Measurements from ENCODE around the gene AKAIN1.

The AKAIN1 gene

DNA sequence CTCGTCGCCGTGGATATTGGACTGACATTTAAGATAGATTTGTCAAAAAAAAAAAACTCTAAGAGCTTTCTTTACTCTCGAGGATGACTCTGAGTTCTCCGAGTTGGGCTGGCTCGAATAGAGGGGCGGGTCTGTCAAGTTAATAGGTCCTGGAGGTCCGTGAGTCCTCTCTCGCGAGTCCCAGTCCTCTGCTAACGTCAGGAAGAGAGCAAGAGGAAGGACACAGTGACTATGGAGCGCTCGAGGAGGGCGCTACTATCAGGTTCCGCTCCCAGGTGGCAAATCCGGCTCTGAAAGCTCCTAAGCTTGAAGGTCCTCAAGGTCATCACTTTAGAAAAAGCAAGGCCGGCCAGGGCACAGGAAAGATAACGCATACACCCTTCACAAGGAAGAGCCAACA, 404 bp upstream of the AKAIN1 start:
- no peaks in the 10 kb centered on the region for H3K27me3 ChIP-seq
- no peak for TF ChIP-seq Cebpa-rat (IDR thresholded peaks at IDR 0.05)
- no peaks in the 10 kb centered on the region for H3K4me1 ChIP-seq
- H3K27ac ChIP-seq = no peak overlapping the region
- no peak overlapping the region for H3K4me3 ChIP-seq
- no peaks in the 10 kb centered on the region for H4K20me1 ChIP-seq
- no peak overlapping the region for H3K4me2 ChIP-seq
- H3K9me3 ChIP-seq = peaks cover 17% of the 10 kb centered on the region
- no peak overlapping the region for H3K9ac ChIP-seq
- H3K36me3 ChIP-seq = no peaks in the 10 kb centered on the region

DNA sequence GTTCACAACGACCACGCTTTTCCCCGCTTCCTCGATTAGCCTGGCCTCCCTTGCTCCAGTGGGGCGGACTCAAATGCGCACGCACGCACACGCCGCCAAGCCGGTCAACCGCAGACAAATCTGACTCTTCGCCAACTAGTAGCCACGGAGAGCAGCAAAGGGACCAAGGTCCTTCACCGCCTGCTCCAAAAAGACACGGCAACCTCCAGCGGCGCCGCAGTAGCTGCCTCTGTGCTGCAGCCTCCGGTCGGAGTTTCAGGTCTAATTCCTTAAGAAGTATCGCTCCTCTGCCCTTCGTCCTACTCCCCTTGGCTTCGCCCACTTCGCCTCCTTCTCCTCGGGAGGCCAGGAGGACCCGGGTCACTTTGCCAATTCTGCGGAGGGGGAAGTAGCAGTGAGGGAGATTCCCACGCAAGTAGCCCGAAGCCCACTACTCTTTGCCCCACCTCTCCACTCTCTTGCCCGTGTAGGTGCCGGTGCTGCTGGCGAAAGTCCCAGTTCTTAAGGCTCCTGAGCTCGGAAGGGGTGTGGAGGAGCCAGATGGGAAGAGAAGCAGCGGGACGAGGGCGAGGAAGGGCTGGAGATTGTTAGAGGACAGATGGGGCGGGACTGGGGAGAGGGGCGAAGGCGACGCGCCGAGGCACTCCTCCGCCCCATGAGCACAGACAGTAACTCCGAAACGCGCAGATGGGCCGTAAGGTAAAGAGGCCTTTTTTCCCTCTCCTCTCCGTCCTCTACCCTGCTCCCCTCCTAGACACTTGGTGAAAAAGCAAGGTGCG, 615 bp downstream of the AKAIN1 start:
- no peak overlapping the region for H3K27ac ChIP-seq
- H3K36me3 ChIP-seq = no peaks in the 10 kb centered on the region
- H3K27me3 ChIP-seq = no peaks in the 10 kb centered on the region
- no peak overlapping the region for H3K9ac ChIP-seq
- no peak for TF ChIP-seq Cebpa-rat (IDR thresholded peaks at IDR 0.05)
- no peaks in the 10 kb centered on the region for H3K4me1 ChIP-seq
- no peak overlapping the region for H3K4me3 ChIP-seq
- peaks cover 17% of the 10 kb centered on the region for H3K9me3 ChIP-seq
- H4K20me1 ChIP-seq = no peaks in the 10 kb centered on the region
- no peak overlapping the region for H3K4me2 ChIP-seq

DNA sequence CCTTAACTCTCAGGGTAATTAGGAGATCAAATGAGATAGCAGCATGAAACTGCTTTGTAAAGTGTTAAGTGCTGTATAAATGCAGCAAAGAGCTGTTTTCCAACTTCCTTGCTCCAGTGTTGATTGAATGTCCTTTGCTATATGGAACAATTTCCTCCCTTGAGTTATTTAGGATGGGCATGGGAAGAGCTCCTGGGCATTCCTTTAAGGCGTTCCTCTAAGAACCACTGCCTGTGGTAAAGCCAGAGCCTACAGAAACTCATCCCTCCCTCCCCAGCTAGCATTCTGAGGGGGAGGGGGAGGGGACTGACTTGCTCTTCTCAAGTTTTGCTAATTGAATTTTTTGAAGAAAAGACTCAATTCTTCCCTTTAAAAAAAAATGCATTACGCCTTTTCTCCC, 1.4 kb downstream of the AKAIN1 start:
- H3K4me3 ChIP-seq = no peak overlapping the region

DNA sequence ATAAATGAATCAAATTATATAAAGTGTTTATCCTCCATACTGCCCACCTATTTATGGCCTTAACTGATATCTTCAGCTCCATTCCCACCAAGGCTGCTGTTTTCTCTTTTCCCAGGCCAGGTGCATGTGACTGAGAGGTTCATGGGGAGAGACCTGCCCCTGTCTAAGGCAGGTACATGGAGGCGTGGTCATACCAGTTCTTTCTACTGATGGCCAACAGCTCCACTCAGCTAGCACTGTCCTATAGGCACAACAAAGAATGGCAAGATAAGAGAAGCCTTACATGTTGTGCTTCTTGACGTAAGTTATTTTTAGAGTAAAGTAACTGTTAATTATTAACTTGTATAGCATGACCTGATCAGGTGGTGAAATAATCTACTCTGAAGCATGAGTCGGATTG, 16.8 kb downstream of the AKAIN1 start:
- Histone ChIP-seq H3K9ac (no peak overlapping the region), H3K27me3 (no peaks in the 10 kb centered on the region), H4K20me1 (no peaks in the 10 kb centered on the region), H3K36me3 (no peaks in the 10 kb centered on the region), H3K4me3 (no peak overlapping the region), H3K27ac (no peak overlapping the region), H3K4me1 (peaks cover 7% of the 10 kb centered on the region; the same call in 1 of the 2 replicates), H3K9me3 (no peaks in the 10 kb centered on the region), H3K4me2 (no peak overlapping the region)
- TF ChIP-seq Cebpa-rat (IDR thresholded peaks at IDR 0.05) = no peak

More for the DNA sequence above, 1.4 kb downstream of the AKAIN1 start:
- Histone ChIP-seq H3K27ac (no peak overlapping the region), H3K9me3 (peaks cover 17% of the 10 kb centered on the region), H3K27me3 (no peaks in the 10 kb centered on the region), H3K9ac (no peak overlapping the region), H3K4me2 (no peak overlapping the region), H4K20me1 (no peaks in the 10 kb centered on the region), H3K36me3 (no peaks in the 10 kb centered on the region), H3K4me1 (no peaks in the 10 kb centered on the region)
- no peak for TF ChIP-seq Cebpa-rat (IDR thresholded peaks at IDR 0.05)

DNA sequence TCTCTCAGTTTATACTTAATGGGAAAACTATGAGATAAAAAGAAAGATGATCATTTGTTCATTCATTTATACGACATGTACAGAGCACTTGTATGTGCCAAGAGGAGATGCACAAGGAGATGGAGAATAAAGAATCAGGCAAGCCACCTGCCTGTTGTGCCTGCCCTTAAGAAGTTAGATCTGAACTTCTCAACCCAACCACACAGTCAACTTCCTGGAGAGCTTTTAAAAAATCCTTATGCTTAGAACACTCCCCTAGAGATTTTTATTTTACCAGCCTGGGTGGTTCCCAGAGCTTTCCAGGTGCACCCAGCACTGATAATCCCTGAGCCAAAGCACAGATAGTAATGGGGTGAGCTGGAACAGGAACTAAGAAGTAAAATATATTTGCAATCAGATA, 18.5 kb downstream of the AKAIN1 start:
- Histone ChIP-seq H3K36me3 (no peaks in the 10 kb centered on the region), H3K27me3 (no peaks in the 10 kb centered on the region), H3K9ac (no peak overlapping the region), H3K9me3 (no peaks in the 10 kb centered on the region), H4K20me1 (no peaks in the 10 kb centered on the region), H3K27ac (no peak overlapping the region), H3K4me2 (no peak overlapping the region), H3K4me1 (peaks cover 12% of the 10 kb centered on the region; the same call in 1 of the 2 replicates), H3K4me3 (no peak overlapping the region)
- TF ChIP-seq Cebpa-rat (IDR thresholded peaks at IDR 0.05) = no peak

DNA sequence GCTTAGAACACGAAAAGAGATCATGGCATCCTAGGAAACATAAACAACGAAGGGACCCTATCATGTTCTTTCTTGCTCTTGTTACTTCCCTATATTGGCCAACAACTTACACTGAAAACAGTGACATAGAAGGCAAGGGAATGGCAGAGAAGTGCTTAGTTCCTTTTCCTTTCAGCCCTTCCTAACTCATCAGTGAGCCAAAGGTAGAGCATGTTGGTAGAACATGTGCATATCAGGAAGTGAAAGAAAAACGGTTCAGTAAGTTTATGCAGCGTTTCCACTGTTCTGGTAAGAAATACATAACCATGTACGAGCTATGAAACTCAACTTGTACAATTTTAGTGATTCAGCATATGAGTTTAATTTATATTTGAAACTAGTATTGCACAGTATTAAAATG, 21.7 kb downstream of the AKAIN1 start:
- Histone ChIP-seq H3K9ac (no peak overlapping the region), H3K4me1 (peaks cover 12% of the 10 kb centered on the region; the same call in 1 of the 2 replicates), H3K9me3 (0 out of 2 replicates have a peak, but pooled peaks cover 4% of the 10 kb centered on the region), H3K4me3 (no peak overlapping the region), H3K4me2 (no peak overlapping the region), H4K20me1 (no peaks in the 10 kb centered on the region), H3K27ac (no peak overlapping the region), H3K27me3 (no peaks in the 10 kb centered on the region), H3K36me3 (no peaks in the 10 kb centered on the region)
- TF ChIP-seq Cebpa-rat (IDR thresholded peaks at IDR 0.05) = no peak

DNA sequence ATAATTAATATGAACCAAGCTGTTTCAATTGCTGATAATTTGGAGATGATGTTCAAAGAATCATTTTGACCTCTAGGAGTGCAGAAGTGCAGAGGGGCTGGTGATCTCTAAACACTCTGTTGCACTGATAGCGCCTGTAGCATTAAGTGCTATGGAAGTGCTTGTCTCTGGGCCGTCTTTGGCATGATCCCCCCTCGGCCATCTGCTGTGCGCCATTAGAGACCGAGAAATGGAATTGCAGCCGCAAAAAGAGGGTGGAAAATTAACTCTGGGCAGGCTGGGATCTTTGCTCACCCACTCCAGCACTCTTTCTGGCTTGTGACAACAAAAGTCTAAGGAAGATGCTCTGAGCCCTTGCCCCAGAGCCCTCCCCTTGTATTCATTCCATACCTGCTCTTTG, 23.4 kb downstream of the AKAIN1 start:
- Histone ChIP-seq H3K27me3 (no peaks in the 10 kb centered on the region), H3K9me3 (0 out of 2 replicates have a peak, but pooled peaks cover 4% of the 10 kb centered on the region), H4K20me1 (no peaks in the 10 kb centered on the region), H3K4me1 (peaks cover 16% of the 10 kb centered on the region), H3K4me3 (no peak overlapping the region), H3K36me3 (no peaks in the 10 kb centered on the region), H3K27ac (no peak overlapping the region), H3K4me2 (no peak overlapping the region), H3K9ac (no peak overlapping the region)
- no peak for TF ChIP-seq Cebpa-rat (IDR thresholded peaks at IDR 0.05)

DNA sequence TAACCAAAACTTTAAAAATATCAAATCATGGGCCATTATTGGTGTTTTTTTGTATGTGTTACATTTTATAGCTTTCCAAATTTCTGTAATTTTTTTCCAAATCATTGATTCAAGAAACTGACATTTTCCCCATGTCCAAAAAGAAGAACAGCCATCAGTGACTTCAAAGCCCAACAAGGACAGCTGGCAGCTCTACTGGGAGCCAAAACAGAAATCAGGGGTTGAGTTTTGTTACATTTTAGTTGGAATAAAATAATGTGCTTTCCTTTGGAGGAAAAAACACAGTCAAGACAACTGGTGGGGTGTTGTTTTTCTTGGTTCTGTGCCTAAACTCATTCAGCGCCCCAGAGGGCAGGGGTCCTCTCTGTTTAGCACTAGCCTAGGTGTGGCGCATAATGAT, 23.8 kb downstream of the AKAIN1 start:
- H3K4me1 ChIP-seq = peaks cover 20% of the 10 kb centered on the region
- H3K9ac ChIP-seq = no peak overlapping the region
- H4K20me1 ChIP-seq = no peaks in the 10 kb centered on the region
- H3K27ac ChIP-seq = no peak overlapping the region
- no peaks in the 10 kb centered on the region for H3K36me3 ChIP-seq
- no peaks in the 10 kb centered on the region for H3K27me3 ChIP-seq
- H3K9me3 ChIP-seq = 0 out of 2 replicates have a peak, but pooled peaks cover 4% of the 10 kb centered on the region
- H3K4me2 ChIP-seq = no peak overlapping the region
- no peak overlapping the region for H3K4me3 ChIP-seq
- no peak for TF ChIP-seq Cebpa-rat (IDR thresholded peaks at IDR 0.05)

DNA sequence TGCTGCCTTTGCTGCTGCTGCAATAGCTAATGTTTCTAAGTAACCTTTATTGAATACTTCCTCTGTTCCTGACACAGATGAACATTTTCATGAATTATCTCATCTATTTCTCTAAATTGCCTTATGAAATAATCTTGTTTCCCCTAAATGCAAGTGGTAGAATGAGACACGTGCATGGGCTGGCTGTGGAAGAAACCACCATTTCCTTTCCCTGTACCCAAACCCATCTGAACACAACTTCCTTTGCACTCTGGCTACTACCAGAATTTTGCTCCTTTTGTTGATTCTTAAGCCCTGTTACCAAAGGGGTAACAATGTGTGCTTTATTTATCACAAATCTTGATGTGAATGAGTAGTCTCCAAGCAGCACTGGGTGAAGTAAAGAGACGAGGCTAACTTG, 29.2 kb downstream of the AKAIN1 start:
- peak overlapping the region; percentile 44; the same call in 1 of the 2 replicates for H3K27ac ChIP-seq
- no peaks in the 10 kb centered on the region for H3K36me3 ChIP-seq
- peak overlapping the region; percentile 60 for H3K4me2 ChIP-seq
- no peak overlapping the region for H3K4me3 ChIP-seq
- H3K27me3 ChIP-seq = no peaks in the 10 kb centered on the region
- 0 out of 2 replicates have a peak, but pooled peaks cover 4% of the 10 kb centered on the region for H3K9me3 ChIP-seq
- no peaks in the 10 kb centered on the region for H4K20me1 ChIP-seq
- H3K9ac ChIP-seq = no peak overlapping the region
- H3K4me1 ChIP-seq = peaks cover 19% of the 10 kb centered on the region
- TF ChIP-seq Cebpa-rat (IDR thresholded peaks at IDR 0.05) = no peak

DNA sequence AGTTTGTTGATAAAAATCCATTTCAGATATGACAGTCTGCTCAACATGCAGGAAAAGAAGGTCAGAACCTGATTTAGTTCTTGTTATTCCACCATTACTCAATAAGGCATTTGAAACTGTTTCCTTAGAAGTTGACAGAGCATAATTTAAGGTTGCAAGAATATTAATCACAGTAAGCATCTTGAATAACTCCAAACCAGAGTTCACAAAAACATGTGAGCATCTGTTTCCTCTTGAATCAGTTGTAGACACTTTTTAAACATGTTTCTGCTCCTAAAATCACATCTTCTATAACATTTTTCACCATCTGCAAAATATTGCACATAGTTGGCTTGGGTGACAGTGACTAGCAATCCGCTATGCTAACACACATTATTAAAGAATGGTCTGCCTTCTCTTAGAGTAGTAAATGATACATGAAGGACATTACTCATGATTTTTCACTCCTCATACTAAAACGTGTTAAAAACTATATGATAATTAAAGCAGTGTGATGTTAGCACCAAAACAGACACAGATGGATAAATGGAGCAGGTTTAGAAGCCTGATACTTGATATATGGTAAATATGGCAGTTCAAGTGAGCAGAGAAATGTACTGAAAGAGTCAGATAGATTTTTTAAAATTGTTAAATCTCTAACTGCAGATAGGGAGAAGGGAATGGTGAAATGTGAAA, 30.3 kb downstream of the AKAIN1 start:
- no peaks in the 10 kb centered on the region for H3K27me3 ChIP-seq
- no peak overlapping the region for H3K4me3 ChIP-seq
- H3K4me1 ChIP-seq = peaks cover 19% of the 10 kb centered on the region
- no peak overlapping the region for H3K27ac ChIP-seq
- TF ChIP-seq Cebpa-rat (IDR thresholded peaks at IDR 0.05) = no peak
- no peak overlapping the region for H3K9ac ChIP-seq
- H3K36me3 ChIP-seq = no peaks in the 10 kb centered on the region
- H3K9me3 ChIP-seq = 0 out of 2 replicates have a peak, but pooled peaks cover 1% of the 10 kb centered on the region
- no peaks in the 10 kb centered on the region for H4K20me1 ChIP-seq
- no peak overlapping the region for H3K4me2 ChIP-seq

Data from BLaER1 (cell line).